A549 (cell line): ENCODE data around the gene SSX2IP. TPM values are rescaled to one million over a fixed set of nuclear protein-coding genes. Genes with fewer than 3 reads are reported as not detected.
"Not testable (repeated sequence)": the region's sequence is repeated elsewhere in the genome, so short reads cannot be mapped to it uniquely, and the experiment has no call there.

Source experiments
- ATAC-seq, 2 experiments: fragments of 200-7000 bp in 1 of 2; fragments of >200 bp in 1 of 2; cut with Nextera tagmentation in 1 of 2; cut with Tn5 transposase in 1 of 2; 3 replicates each; pipeline versions ENCODE4 v1.8.0 to v1.9.1; 2018 to 2020; ENCODE audit warnings: mild to moderate bottlenecking in 1 of 2, moderate library complexity in 1 of 2
- CTCF ChIA-PET: fragments of 300-600 bp; sonication (Branson Sonifier 250); formaldehyde crosslinking; extraction: SDS; loops from one replicate; lab custom pipeline; 2021; ENCODE audit warnings: antibody characterized with exemption, inconsistent platforms; lab: Yijun Ruan, JAX
- POLR2A ChIA-PET: fragments of 350-600 bp; formaldehyde crosslinking; extraction: SDS; loops from one replicate; lab custom pipeline; 2021; ENCODE audit warnings: antibody characterized with exemption, inconsistent platforms; lab: Yijun Ruan, JAX
- DNase-seq, 2 experiments: peaks; one replicate each; pipeline versions ENCODE4 v3.0.0 to v3.0.0-alpha.2; 2011 to 2016; ENCODE audit warnings: low read depth in 1 of 2, low spot score in 1 of 2
- FAIRE-seq: peaks from 2 replicates; lab custom pipeline; 2011; peaks lifted over from hg19 to GRCh38; lab: Jason Lieb, UNC
- H3K27ac ChIP-seq, 2 experiments: fragments of >200 bp; sonication (Bioruptor Twin); formaldehyde crosslinking; 3 replicates each; pipeline ENCODE4 v1.5.1; 2016 to 2017
- H3K4me1 ChIP-seq: fragments of >200 bp; sonication (Bioruptor Twin); formaldehyde crosslinking; 3 replicates; pipeline ENCODE4 v1.6.1; 2016
- H3K4me2 ChIP-seq: fragments of >200 bp; sonication (Bioruptor Twin); formaldehyde crosslinking; 3 replicates; pipeline ENCODE4 v1.6.1; 2016
- H3K4me3 ChIP-seq: fragments of >200 bp; sonication (Bioruptor Twin); formaldehyde crosslinking; 3 replicates; pipeline ENCODE4 v1.5.1; 2016
- H3K9me3 ChIP-seq: fragments of >200 bp; sonication (Bioruptor Twin); formaldehyde crosslinking; 3 replicates; pipeline ENCODE4 v1.6.1; 2016
- ESRRA ChIP-seq: fragments of 150-350 bp; IDR thresholded peaks from 2 replicates; pipeline ENCODE4 v1.6.1; 2014; ENCODE audit warnings: mild to moderate bottlenecking, low read length, borderline replicate concordance
- MAFK ChIP-seq: fragments of 450-650 bp; IDR thresholded peaks from 2 replicates; pipeline ENCODE4 v1.6.1; 2014; ENCODE audit not compliant: partially characterized antibody
- NFE2L2 ChIP-seq: fragments of 150-350 bp; conservative IDR thresholded peaks from 2 replicates; pipeline ENCODE4 v1.6.1; 2014; ENCODE audit warnings: low read length
- POLR2A ChIP-seq: IDR thresholded peaks from 2 replicates; pipeline ENCODE4 v1.6.1; 2012; ENCODE audit warnings: mild to moderate bottlenecking, low read length
- RFX5 ChIP-seq: fragments of 450-650 bp; IDR thresholded peaks from 2 replicates; pipeline ENCODE4 v1.7.1; 2014; ENCODE audit warnings: antibody characterized with exemption, mild to moderate bottlenecking, moderate library complexity
- RNF2 ChIP-seq: fragments of 200-600 bp; sonication (generic); IDR thresholded peaks from 2 replicates; pipeline ENCODE4 v1.6.1; 2016; ENCODE audit warnings: low read depth, mild to moderate bottlenecking, antibody characterized with exemption, moderate library complexity, borderline replicate concordance
- WGBS: methylation state at CpG from one replicate; pipeline ENCODE4 v1.1.6; 2017; ENCODE audit errors: missing lambda C conversion rate; 5-methylcytosine and 5-hydroxymethylcytosine counted together
- polyA plus RNA-seq, 4 experiments: library from polyadenylated mRNA; depleted of rRNA in 3 of 4; stranded (reverse); fragments of >200 nt; fragmentation: RNase III in 1 of 4; extraction: RNeasy Plus Mini Kit Qiagen cat#74134 plus additional on column Dnase treatment in 1 of 4; gene quantifications; 2 replicates in 3 of 4; 3 replicates in 1 of 4; pipeline ENCODE4 v1.2.3, GENCODE V29; 2011 to 2017
- TF ChIP-seq, protein P1 (sequence below): fragments of >200 bp; sonication (Bioruptor Twin); formaldehyde crosslinking; IDR thresholded peaks from 3 replicates; pipeline ENCODE4 v1.6.1; 2016
- TF ChIP-seq, protein P2 (sequence below): IDR thresholded peaks from 2 replicates; pipeline ENCODE4 v1.6.1; 2012
- TF ChIP-seq, protein P3 (sequence below): fragments of 150-350 bp; IDR thresholded peaks from 2 replicates; pipeline ENCODE4 v1.6.1; 2014; ENCODE audit warnings: low read depth, mild to moderate bottlenecking, low read length

Gene SSX2IP
- polyA plus RNA-seq, 2 of the 4 experiments (the other 2 are of a cell fraction): 15.2 to 20.6 TPM

DNA sequence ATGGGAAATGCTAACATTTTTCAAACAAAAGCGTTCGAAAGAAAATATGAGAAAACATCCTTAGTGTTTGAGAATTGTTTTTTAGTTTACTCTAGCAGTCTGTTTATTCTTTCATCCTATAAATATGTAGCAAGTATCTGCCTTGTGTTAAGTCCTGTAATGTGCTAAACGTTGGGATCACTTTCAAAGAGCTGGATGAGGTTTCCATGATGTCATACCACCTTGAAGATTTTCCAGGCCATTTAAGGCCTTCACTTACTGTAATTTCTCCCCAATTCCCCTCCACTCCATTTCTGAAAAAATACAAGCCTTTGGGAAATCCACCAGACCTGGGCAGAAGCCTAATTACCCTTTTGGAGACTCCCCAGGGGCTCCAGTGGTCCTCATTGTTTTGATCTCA lies 91.8 kb downstream of the SSX2IP start (continued):
- TF ChIP-seq, protein P1, sequence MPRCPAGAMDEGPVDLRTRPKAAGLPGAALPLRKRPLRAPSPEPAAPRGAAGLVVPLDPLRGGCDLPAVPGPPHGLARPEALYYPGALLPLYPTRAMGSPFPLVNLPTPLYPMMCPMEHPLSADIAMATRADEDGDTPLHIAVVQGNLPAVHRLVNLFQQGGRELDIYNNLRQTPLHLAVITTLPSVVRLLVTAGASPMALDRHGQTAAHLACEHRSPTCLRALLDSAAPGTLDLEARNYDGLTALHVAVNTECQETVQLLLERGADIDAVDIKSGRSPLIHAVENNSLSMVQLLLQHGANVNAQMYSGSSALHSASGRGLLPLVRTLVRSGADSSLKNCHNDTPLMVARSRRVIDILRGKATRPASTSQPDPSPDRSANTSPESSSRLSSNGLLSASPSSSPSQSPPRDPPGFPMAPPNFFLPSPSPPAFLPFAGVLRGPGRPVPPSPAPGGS: no peak
- TF ChIP-seq, all 56 proteins: peak for 0

DNA sequence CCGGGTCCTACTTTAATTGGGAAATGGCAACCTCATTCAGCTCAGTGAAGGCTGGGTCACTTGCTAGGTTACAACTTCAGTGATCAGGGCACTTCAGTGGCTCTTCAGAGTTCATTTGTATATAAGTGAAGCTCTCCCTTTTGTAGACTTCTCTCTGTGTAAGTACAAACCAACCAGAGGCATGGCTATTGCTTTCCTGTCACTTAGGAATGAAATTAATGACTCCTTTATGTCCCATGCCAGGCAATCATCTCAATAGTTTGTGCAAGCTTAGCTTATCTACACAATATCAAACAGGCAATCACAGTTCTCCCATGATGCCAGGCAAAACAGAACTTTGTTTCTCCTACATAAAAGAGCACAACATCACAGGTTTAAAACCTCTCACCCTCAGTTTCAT lies 93.2 kb downstream of the SSX2IP start:
- CTCF ChIA-PET: no interaction called here
- Histone ChIP-seq H3K9me3 (peaks cover 4% of the 10 kb centered on the region; the same call in 1 of the 3 replicates), H3K4me2 (no peak overlapping the region), H3K27ac (no peak overlapping the region), H3K4me3 (no peak overlapping the region), H3K4me1 (no peaks in the 10 kb centered on the region)
- POLR2A ChIA-PET: no interaction called here
- FAIRE-seq (no peak), DNase-seq (no peak), ATAC-seq (no peak)
- WGBS: 69% methylated on average over 1 of the region's 1 CpG
- TF ChIP-seq, protein P2, sequence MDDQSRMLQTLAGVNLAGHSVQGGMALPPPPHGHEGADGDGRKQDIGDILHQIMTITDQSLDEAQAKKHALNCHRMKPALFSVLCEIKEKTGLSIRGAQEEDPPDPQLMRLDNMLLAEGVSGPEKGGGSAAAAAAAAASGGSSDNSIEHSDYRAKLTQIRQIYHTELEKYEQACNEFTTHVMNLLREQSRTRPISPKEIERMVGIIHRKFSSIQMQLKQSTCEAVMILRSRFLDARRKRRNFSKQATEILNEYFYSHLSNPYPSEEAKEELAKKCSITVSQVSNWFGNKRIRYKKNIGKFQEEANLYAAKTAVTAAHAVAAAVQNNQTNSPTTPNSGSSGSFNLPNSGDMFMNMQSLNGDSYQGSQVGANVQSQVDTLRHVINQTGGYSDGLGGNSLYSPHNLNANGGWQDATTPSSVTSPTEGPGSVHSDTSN: no peak
- no peak for TF ChIP-seq NFE2L2
- no peak for TF ChIP-seq RFX5
- no peak for TF ChIP-seq MAFK
- TF ChIP-seq ESRRA: no peak
- TF ChIP-seq, protein P3, sequence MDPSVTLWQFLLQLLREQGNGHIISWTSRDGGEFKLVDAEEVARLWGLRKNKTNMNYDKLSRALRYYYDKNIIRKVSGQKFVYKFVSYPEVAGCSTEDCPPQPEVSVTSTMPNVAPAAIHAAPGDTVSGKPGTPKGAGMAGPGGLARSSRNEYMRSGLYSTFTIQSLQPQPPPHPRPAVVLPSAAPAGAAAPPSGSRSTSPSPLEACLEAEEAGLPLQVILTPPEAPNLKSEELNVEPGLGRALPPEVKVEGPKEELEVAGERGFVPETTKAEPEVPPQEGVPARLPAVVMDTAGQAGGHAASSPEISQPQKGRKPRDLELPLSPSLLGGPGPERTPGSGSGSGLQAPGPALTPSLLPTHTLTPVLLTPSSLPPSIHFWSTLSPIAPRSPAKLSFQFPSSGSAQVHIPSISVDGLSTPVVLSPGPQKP: no peak
- TF ChIP-seq POLR2A: no peak
- TF ChIP-seq RNF2: no peak

DNA sequence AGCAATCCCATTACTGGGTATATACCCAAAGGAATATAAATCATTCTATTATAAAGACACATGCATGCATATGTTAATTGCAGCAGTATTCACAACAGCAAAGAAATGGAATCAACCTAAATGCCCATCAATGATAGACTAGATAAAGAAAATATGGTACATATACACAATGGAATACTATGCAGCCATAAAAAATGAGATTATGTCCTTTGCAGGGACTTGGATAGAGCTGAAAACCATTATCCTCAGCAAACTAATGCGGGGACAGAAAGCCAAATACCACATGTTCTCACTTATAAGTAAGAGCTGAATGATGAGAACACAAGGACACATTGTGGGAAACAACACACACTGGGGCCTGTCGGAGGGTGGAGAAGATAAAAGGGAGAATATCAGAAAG lies 95.3 kb downstream of the SSX2IP start:
- ATAC-seq, FAIRE-seq, H3K4me3 ChIP-seq, H3K9me3 ChIP-seq, H3K27ac ChIP-seq, DNase-seq, H3K4me1 ChIP-seq, H3K4me2 ChIP-seq, POLR2A ChIA-PET: not testable (repeated sequence)
- CTCF ChIA-PET: interaction anchor here (1.6 kb wide), 1 partner anchor 25 kb away, joined by 3 read pairs; no protein-coding TSS in a partner anchor
- 47% methylated on average over 2 of the region's 2 CpGs for WGBS

Other genes with a start within 250 kb of the SSX2IP start
- 42.4 and 49.8 TPM in 2 replicates for gene RPF1, start 211.2 kb downstream of the SSX2IP start, polyA plus RNA-seq (2011; rRNA removed)
- 27.9 to 29.3 TPM (median 28.2 TPM) in 3 replicates for gene RPF1, start 211.2 kb downstream of the SSX2IP start, polyA plus RNA-seq (2017; fragmentation: RNase III; extraction: RNeasy Plus Mini Kit Qiagen cat#74134 plus additional on column Dnase treatment)
- 0.54 and 1.2 TPM in 2 replicates for gene SPATA1, start 184.1 kb downstream of the SSX2IP start, polyA plus RNA-seq (2011; rRNA removed)
- 0.26 to 0.49 TPM (median 0.42 TPM) in 3 replicates for gene SPATA1, start 184.1 kb downstream of the SSX2IP start, polyA plus RNA-seq (2017; fragmentation: RNase III; extraction: RNeasy Plus Mini Kit Qiagen cat#74134 plus additional on column Dnase treatment)
- 59.3 and 103 TPM in 2 replicates for gene GNG5, start 183.9 kb downstream of the SSX2IP start, polyA plus RNA-seq (2011; rRNA removed)
- 135 to 143 TPM (median 143 TPM) in 3 replicates for gene GNG5, start 183.9 kb downstream of the SSX2IP start, polyA plus RNA-seq (2017; fragmentation: RNase III; extraction: RNeasy Plus Mini Kit Qiagen cat#74134 plus additional on column Dnase treatment)
- 20.8 and 25.3 TPM in 2 replicates for gene CTBS, start 116.0 kb downstream of the SSX2IP start, polyA plus RNA-seq (2011; rRNA removed)
- gene CTBS, start 116.0 kb downstream of the SSX2IP start, polyA plus RNA-seq (2017; fragmentation: RNase III; extraction: RNeasy Plus Mini Kit Qiagen cat#74134 plus additional on column Dnase treatment): 5.6 to 6.9 TPM (median 6.7 TPM) in 3 replicates
- 0.01 and 0.05 TPM in 2 replicates for gene LPAR3, start 202.7 kb upstream of the SSX2IP start, polyA plus RNA-seq (2011; rRNA removed)
- 0.08 to 0.12 TPM (median 0.11 TPM) in 3 replicates for gene LPAR3, start 202.7 kb upstream of the SSX2IP start, polyA plus RNA-seq (2017; fragmentation: RNase III; extraction: RNeasy Plus Mini Kit Qiagen cat#74134 plus additional on column Dnase treatment)